GM23338 (cell line): ENCODE data around the gene SMIM5. TPM values are rescaled to one million over a fixed set of nuclear protein-coding genes. Genes with fewer than 3 reads are reported as not detected.

Experiments used
- ATAC-seq: fragments of 200-7000 bp; cut with Tn5 transposase; 3 replicates; pipeline ENCODE4 v1.9.1; 2020
- DNase-seq: peaks from one replicate; pipeline ENCODE4 v3.0.0-alpha.2; 2015; ENCODE audit warnings: low spot score
- H2AFZ ChIP-seq: fragments of 200-600 bp; sonication (generic); 2 replicates; pipeline ENCODE4 v1.8.0; 2016; ENCODE audit warnings: antibody characterized with exemption, mild to moderate bottlenecking, moderate library complexity
- H3F3A ChIP-seq: fragments of 200-600 bp; sonication (generic); replicated peaks from 2 replicates; pipeline ENCODE4 v1.8.0; 2017; ENCODE audit warnings: antibody characterized with exemption, mixed run types, low read depth
- H3K27ac ChIP-seq: fragments of 200-600 bp; sonication (generic); 2 replicates; pipeline ENCODE4 v1.6.1; 2016; ENCODE audit warnings: low read depth
- H3K27me3 ChIP-seq: fragments of 200-600 bp; sonication (generic); 2 replicates; pipeline ENCODE4 v1.8.0; 2016; ENCODE audit warnings: mild to moderate bottlenecking, mixed run types, moderate library complexity; ENCODE audit not compliant: insufficient read depth
- H3K36me3 ChIP-seq: fragments of 200-600 bp; sonication (generic); 2 replicates; pipeline ENCODE4 v1.8.0; 2016; ENCODE audit warnings: mild to moderate bottlenecking; ENCODE audit not compliant: insufficient read depth
- H3K4me1 ChIP-seq: fragments of 200-600 bp; sonication (generic); 2 replicates; pipeline ENCODE4 v1.8.0; 2016; ENCODE audit warnings: mild to moderate bottlenecking, moderate library complexity; ENCODE audit not compliant: insufficient read depth
- H3K4me2 ChIP-seq: fragments of 200-600 bp; sonication (generic); 2 replicates; pipeline ENCODE4 v1.7.1; 2017; ENCODE audit warnings: mixed run types
- H3K4me3 ChIP-seq: fragments of 200-600 bp; sonication (generic); 2 replicates; pipeline ENCODE4 v1.6.1; 2016; ENCODE audit warnings: mixed run types
- H3K79me2 ChIP-seq: fragments of 200-600 bp; sonication (generic); replicated peaks from 2 replicates; pipeline ENCODE4 v1.8.0; 2017; ENCODE audit warnings: mild to moderate bottlenecking; ENCODE audit not compliant: insufficient read depth
- H3K9me2 ChIP-seq: fragments of 200-600 bp; sonication (generic); 2 replicates; pipeline ENCODE4 v1.8.0; 2017; ENCODE audit not compliant: insufficient read depth
- H4K20me1 ChIP-seq: fragments of 200-600 bp; sonication (generic); replicated peaks from 2 replicates; pipeline ENCODE4 v1.8.0; 2017; ENCODE audit warnings: mild to moderate bottlenecking; ENCODE audit not compliant: insufficient read depth
- H3K27ac Mint-ChIP-seq: 2 replicates; pipeline ENCODE4 v1.8.0; 2020; ENCODE audit warnings: inconsistent platforms, mild to moderate bottlenecking, moderate library complexity, mixed read lengths
- H3K27me3 Mint-ChIP-seq: 3 replicates; pipeline ENCODE4 v1.8.0; 2022; ENCODE audit warnings: low read depth, mild to moderate bottlenecking, moderate library complexity, mixed read lengths, inconsistent platforms; ENCODE audit not compliant: insufficient read depth, poor library complexity
- H3K36me3 Mint-ChIP-seq: 3 replicates; pipeline ENCODE4 v1.8.0; 2021; ENCODE audit warnings: low read depth, mild to moderate bottlenecking, inconsistent platforms, moderate library complexity, mixed read lengths
- H3K4me1 Mint-ChIP-seq: 3 replicates; pipeline ENCODE4 v1.8.0; 2020; ENCODE audit warnings: mild to moderate bottlenecking, inconsistent platforms, mixed read lengths
- H3K4me3 Mint-ChIP-seq: 3 replicates; pipeline ENCODE4 v1.8.0; 2021; ENCODE audit warnings: moderate library complexity, mild to moderate bottlenecking, inconsistent platforms, mixed read lengths
- H3K9me3 Mint-ChIP-seq: 3 replicates; pipeline ENCODE4 v1.8.0; 2020; ENCODE audit warnings: moderate library complexity, mild to moderate bottlenecking, inconsistent platforms, mixed read lengths
- CREB1 ChIP-seq: fragments of 250-450 bp; sonication (Bioruptor Pico); IDR thresholded peaks from 2 replicates; pipeline ENCODE4 v1.5.0; 2020; ENCODE audit warnings: low read depth, mild to moderate bottlenecking, moderate library complexity
- ETS1 ChIP-seq: IDR thresholded peaks from 2 replicates; pipeline ENCODE4 v1.6.1; 2016; ENCODE audit warnings: antibody characterized with exemption
- POLR2AphosphoS5 ChIP-seq: IDR thresholded peaks from 2 replicates; pipeline ENCODE4 v1.6.1; 2016; ENCODE audit warnings: antibody characterized with exemption, low read depth
- REST ChIP-seq: IDR thresholded peaks from one replicate; pipeline ENCODE4 v1.6.1; 2018; ENCODE audit warnings: antibody characterized with exemption; ENCODE audit not compliant: unreplicated experiment
- ZNF114 ChIP-seq: fragments of 250-450 bp; sonication (Bioruptor Pico); IDR thresholded peaks from 2 replicates; pipeline ENCODE4 v1.5.0; 2020; ENCODE audit warnings: mild to moderate bottlenecking, moderate library complexity
- ZNF331 ChIP-seq: fragments of 250-450 bp; sonication (Bioruptor Pico); IDR thresholded peaks from 2 replicates; pipeline ENCODE4 v1.5.0; 2020; ENCODE audit warnings: low read depth, mild to moderate bottlenecking, moderate library complexity
- polyA plus RNA-seq: library from polyadenylated mRNA; unstranded; fragments of >200 nt; fragmentation: Nextera tagmentation; extraction: Ambion mirVana; gene quantifications from 2 replicates; pipeline ENCODE4 v1.2.1, GENCODE V29; 2016
- total RNA-seq: library from RNA; depleted of rRNA; stranded (reverse); fragments of >200 nt; shearing (Covaris generic); gene quantifications from 2 replicates; pipeline ENCODE4 v1.2.3, GENCODE V29; 2014
- TF ChIP-seq, protein P1 (sequence below): fragments of 250-450 bp; sonication (Bioruptor Pico); IDR thresholded peaks from 2 replicates; pipeline ENCODE4 v1.5.0; 2020; ENCODE audit warnings: mild to moderate bottlenecking, moderate library complexity

SMIM5 gene
- total and polyA plus RNA-seq, 2 experiments from 2014 or later = 0.16 TPM; not detected in 1

GRCh38 chr17:75672011-75672410, 38.8 kb downstream of the SMIM5 start (continued):
- TF ChIP-seq, protein P1, sequence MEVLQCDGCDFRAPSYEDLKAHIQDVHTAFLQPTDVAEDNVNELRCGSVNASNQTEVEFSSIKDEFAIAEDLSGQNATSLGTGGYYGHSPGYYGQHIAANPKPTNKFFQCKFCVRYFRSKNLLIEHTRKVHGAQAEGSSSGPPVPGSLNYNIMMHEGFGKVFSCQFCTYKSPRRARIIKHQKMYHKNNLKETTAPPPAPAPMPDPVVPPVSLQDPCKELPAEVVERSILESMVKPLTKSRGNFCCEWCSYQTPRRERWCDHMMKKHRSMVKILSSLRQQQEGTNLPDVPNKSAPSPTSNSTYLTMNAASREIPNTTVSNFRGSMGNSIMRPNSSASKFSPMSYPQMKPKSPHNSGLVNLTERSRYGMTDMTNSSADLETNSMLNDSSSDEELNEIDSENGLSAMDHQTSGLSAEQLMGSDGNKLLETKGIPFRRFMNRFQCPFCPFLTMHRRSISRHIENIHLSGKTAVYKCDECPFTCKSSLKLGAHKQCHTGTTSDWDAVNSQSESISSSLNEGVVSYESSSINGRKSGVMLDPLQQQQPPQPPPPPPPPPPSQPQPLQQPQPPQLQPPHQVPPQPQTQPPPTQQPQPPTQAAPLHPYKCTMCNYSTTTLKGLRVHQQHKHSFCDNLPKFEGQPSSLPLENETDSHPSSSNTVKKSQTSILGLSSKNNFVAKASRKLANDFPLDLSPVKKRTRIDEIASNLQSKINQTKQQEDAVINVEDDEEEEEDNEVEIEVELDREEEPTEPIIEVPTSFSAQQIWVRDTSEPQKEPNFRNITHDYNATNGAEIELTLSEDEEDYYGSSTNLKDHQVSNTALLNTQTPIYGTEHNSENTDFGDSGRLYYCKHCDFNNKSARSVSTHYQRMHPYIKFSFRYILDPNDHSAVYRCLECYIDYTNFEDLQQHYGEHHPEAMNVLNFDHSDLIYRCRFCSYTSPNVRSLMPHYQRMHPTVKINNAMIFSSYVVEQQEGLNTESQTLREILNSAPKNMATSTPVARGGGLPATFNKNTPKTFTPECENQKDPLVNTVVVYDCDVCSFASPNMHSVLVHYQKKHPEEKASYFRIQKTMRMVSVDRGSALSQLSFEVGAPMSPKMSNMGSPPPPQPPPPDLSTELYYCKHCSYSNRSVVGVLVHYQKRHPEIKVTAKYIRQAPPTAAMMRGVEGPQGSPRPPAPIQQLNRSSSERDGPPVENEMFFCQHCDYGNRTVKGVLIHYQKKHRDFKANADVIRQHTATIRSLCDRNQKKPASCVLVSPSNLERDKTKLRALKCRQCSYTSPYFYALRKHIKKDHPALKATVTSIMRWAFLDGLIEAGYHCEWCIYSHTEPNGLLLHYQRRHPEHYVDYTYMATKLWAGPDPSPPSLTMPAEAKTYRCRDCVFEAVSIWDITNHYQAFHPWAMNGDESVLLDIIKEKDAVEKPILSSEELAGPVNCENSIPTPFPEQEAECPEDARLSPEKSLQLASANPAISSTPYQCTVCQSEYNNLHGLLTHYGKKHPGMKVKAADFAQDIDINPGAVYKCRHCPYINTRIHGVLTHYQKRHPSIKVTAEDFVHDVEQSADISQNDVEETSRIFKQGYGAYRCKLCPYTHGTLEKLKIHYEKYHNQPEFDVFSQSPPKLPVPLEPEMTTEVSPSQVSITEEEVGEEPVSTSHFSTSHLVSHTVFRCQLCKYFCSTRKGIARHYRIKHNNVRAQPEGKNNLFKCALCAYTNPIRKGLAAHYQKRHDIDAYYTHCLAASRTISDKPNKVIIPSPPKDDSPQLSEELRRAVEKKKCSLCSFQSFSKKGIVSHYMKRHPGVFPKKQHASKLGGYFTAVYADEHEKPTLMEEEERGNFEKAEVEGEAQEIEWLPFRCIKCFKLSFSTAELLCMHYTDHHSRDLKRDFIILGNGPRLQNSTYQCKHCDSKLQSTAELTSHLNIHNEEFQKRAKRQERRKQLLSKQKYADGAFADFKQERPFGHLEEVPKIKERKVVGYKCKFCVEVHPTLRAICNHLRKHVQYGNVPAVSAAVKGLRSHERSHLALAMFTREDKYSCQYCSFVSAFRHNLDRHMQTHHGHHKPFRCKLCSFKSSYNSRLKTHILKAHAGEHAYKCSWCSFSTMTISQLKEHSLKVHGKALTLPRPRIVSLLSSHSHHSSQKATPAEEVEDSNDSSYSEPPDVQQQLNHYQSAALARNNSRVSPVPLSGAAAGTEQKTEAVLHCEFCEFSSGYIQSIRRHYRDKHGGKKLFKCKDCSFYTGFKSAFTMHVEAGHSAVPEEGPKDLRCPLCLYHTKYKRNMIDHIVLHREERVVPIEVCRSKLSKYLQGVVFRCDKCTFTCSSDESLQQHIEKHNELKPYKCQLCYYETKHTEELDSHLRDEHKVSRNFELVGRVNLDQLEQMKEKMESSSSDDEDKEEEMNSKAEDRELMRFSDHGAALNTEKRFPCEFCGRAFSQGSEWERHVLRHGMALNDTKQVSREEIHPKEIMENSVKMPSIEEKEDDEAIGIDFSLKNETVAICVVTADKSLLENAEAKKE (CRISPR knock-in tag) = no peak

DNA sequence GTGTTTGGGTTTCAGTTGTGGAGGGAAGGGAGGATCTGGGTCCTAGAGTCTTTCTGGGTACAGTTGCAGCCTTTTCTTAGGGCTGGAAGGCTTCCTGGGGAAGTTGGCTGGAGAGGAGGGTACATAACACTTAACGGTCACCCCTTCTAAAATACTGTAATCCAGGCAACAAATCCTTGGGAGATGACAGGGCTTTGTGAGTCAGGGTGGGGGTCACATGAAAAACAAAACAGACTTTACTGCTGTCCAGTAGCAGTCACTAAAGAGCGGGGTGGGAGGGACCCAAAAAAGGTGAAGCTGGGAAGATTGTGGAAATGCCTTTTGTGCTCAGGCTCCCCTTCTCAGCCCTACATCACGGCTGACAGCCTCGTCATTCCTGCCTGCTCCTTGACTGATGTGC, 40.3 kb downstream of the SMIM5 start:
- peaks cover under 1% of the 10 kb centered on the region; the same call in 1 of the 2 replicates for H3K4me1 ChIP-seq
- peaks cover 5% of the 10 kb centered on the region for H3K27me3 Mint-ChIP-seq
- H3K9me3 Mint-ChIP-seq = no peaks in the 10 kb centered on the region
- H3F3A ChIP-seq = peaks cover 3% of the 10 kb centered on the region
- no peaks in the 10 kb centered on the region for H3K27me3 ChIP-seq
- H3K27ac ChIP-seq = no peak overlapping the region
- H2AFZ ChIP-seq = no peak overlapping the region
- peaks cover 28% of the 10 kb centered on the region for H4K20me1 ChIP-seq
- H3K4me3 ChIP-seq = no peak overlapping the region
- H3K4me1 Mint-ChIP-seq = peaks cover 2% of the 10 kb centered on the region; the same call in 2 of the 3 replicates
- ATAC-seq = no peak
- DNase-seq = no peak
- peaks cover 57% of the 10 kb centered on the region for H3K79me2 ChIP-seq
- no peak overlapping the region for H3K27ac Mint-ChIP-seq
- H3K4me2 ChIP-seq = no peak overlapping the region
- peaks cover 53% of the 10 kb centered on the region for H3K36me3 Mint-ChIP-seq
- no peaks in the 10 kb centered on the region for H3K9me2 ChIP-seq
- peaks cover 32% of the 10 kb centered on the region for H3K36me3 ChIP-seq
- H3K4me3 Mint-ChIP-seq = no peak overlapping the region
- no peak for TF ChIP-seq CREB1 (CRISPR knock-in tag)
- TF ChIP-seq REST = no peak
- TF ChIP-seq ETS1 = no peak
- no peak for TF ChIP-seq ZNF114 (CRISPR knock-in tag)
- TF ChIP-seq ZNF331 (CRISPR knock-in tag) = no peak
- TF ChIP-seq POLR2AphosphoS5 = no peak
